GM23248 (cell line): ENCODE results near the gene SDCCAG8. TPM values are rescaled to one million over a fixed set of nuclear protein-coding genes. Genes with fewer than 3 reads are reported as not detected.

ENCODE experiments used
- DNase-seq: peaks from one replicate; pipeline ENCODE4 v3.0.0-alpha.2; 2015
- H2AFZ ChIP-seq: fragments of 200-600 bp; sonication (generic); 2 replicates; pipeline ENCODE4 v1.6.1; 2016; ENCODE audit warnings: antibody characterized with exemption
- H3F3A ChIP-seq: fragments of 200-600 bp; sonication (generic); 2 replicates; pipeline ENCODE4 v1.6.1; 2016; ENCODE audit warnings: mild to moderate bottlenecking, antibody characterized with exemption, mixed run types; ENCODE audit not compliant: insufficient read depth
- H3K27ac ChIP-seq: fragments of 200-600 bp; sonication (generic); 2 replicates; pipeline ENCODE4 v1.5.1; 2016; ENCODE audit warnings: mild to moderate bottlenecking
- H3K27me3 ChIP-seq: fragments of 200-600 bp; sonication (generic); replicated peaks from 2 replicates; pipeline ENCODE4 v1.6.1; 2016; ENCODE audit warnings: mild to moderate bottlenecking; ENCODE audit not compliant: insufficient read depth
- H3K36me3 ChIP-seq: fragments of 200-600 bp; sonication (generic); 2 replicates; pipeline ENCODE4 v1.6.1; 2016; ENCODE audit warnings: low read depth, mild to moderate bottlenecking
- H3K4me1 ChIP-seq: fragments of 200-600 bp; sonication (generic); 2 replicates; pipeline ENCODE4 v1.6.1; 2016; ENCODE audit warnings: mild to moderate bottlenecking; ENCODE audit not compliant: insufficient read depth
- H3K4me2 ChIP-seq: fragments of 200-600 bp; sonication (generic); one replicate; pipeline ENCODE4 v1.6.1; 2016; ENCODE audit warnings: mild to moderate bottlenecking; ENCODE audit not compliant: unreplicated experiment
- H3K4me3 ChIP-seq: fragments of 200-600 bp; sonication (generic); 2 replicates; pipeline ENCODE4 v1.5.1; 2016; ENCODE audit warnings: mild to moderate bottlenecking
- H3K79me2 ChIP-seq: fragments of 200-600 bp; sonication (generic); 2 replicates; pipeline ENCODE4 v1.6.1; 2016; ENCODE audit warnings: mild to moderate bottlenecking; ENCODE audit not compliant: insufficient read depth
- H3K9ac ChIP-seq: fragments of 200-600 bp; sonication (generic); 2 replicates; pipeline ENCODE4 v1.6.1; 2016; ENCODE audit warnings: mild to moderate bottlenecking
- H3K9me2 ChIP-seq: fragments of 200-600 bp; sonication (generic); 2 replicates; pipeline ENCODE4 v1.6.1; 2016; ENCODE audit warnings: mixed run types, mild to moderate bottlenecking, moderate library complexity; ENCODE audit not compliant: insufficient read depth
- H3K9me3 ChIP-seq: fragments of 200-600 bp; sonication (generic); one replicate; pipeline ENCODE4 v1.6.1; 2017; ENCODE audit warnings: low read depth
- H4K20me1 ChIP-seq: fragments of 200-600 bp; sonication (generic); 2 replicates; pipeline ENCODE4 v1.6.0; 2016; ENCODE audit not compliant: insufficient read depth
- EZH2 ChIP-seq: fragments of 200-600 bp; sonication (generic); IDR thresholded peaks from 2 replicates; pipeline ENCODE4 v1.6.1; 2018; ENCODE audit warnings: antibody characterized with exemption, mild to moderate bottlenecking; ENCODE audit not compliant: insufficient read depth, poor library complexity, severe bottlenecking
- EZH2phosphoT487 ChIP-seq: fragments of 200-600 bp; sonication (generic); IDR thresholded peaks from 2 replicates; pipeline ENCODE4 v1.6.1; 2018; ENCODE audit warnings: antibody characterized with exemption, moderate library complexity, mild to moderate bottlenecking, low read depth; ENCODE audit not compliant: insufficient read depth
- WGBS, 2 experiments: methylation state at CpG; one replicate each; pipeline ENCODE4 v1.1.6; 2015 to 2017; ENCODE audit warnings: low lambda C conversion rate in 2 of 2, low coverage in 1 of 2; ENCODE audit errors: missing lambda C conversion rate in 2 of 2; 5-methylcytosine and 5-hydroxymethylcytosine counted together
- in situ Hi-C: fragments of 300-500 bp; cut with MboI; formaldehyde crosslinking; loops from 2 replicates; pipeline ENCODE4 v1.15.0; 2020
- polyA plus RNA-seq: library from polyadenylated mRNA; unstranded; fragments of >200 nt; fragmentation: Nextera tagmentation; extraction: Ambion mirVana; gene quantifications from 2 replicates; pipeline ENCODE4 v1.2.1, GENCODE V29; 2016
- total RNA-seq: library from RNA; depleted of rRNA; stranded (reverse); fragments of >200 nt; shearing (Covaris generic); gene quantifications from 2 replicates; pipeline ENCODE4 v1.2.3, GENCODE V29; 2014

SDCCAG8 gene
- total and polyA plus RNA-seq, 2 experiments from 2014 or later, result 29.4 to 45.3 TPM

DNA sequence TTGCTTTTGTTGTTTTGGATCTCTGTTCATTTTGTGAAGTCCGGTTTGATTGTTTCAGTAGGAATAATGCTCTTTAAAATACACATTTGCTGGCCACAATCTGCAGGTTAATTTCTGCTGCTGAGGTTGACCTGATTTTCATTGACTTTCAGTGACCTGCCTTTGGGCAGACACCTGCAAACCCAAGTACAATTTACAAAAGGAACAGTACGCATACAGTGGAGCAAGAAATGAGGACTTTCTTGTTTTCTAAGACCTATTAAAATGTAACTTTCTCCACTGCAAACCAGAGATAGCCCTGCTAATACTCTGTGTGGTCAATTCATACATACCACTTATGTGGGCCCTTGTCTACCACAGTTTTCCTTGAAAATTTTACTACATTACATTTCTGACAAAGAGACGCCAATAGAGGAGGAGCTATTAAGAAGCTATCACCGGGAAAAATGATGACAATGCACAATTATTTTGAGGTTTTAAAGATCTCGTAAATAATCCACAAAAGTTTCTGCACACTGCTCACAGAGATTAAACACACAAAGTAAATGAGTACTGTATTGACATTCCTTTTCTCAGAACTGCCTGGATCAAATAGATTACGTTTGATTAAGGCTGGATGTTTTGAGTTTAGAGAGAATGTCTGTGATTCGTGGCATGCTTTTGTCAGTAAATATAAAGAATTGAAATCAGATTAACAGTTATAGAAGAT is 141.9 kb downstream of the SDCCAG8 start:
- H3K36me3 ChIP-seq, result no peaks in the 10 kb centered on the region
- in situ Hi-C loops, result no loop called here
- H3K9me3 ChIP-seq, result no peaks in the 10 kb centered on the region
- H3K4me1 ChIP-seq, result no peaks in the 10 kb centered on the region
- H3K79me2 ChIP-seq, result no peaks in the 10 kb centered on the region
- 71 to 74% methylated on average over 7 of the region's 7 CpGs for WGBS, 2 experiments
- no peak overlapping the region for H3K9ac ChIP-seq
- H2AFZ ChIP-seq, result no peak overlapping the region
- no peak for TF ChIP-seq EZH2
- TF ChIP-seq EZH2phosphoT487, result no peak
- H3K27ac ChIP-seq, result no peak overlapping the region
- no peak overlapping the region for H3K4me3 ChIP-seq
- no peaks in the 10 kb centered on the region for H3K27me3 ChIP-seq
- no peaks in the 10 kb centered on the region for H4K20me1 ChIP-seq
- H3K9me2 ChIP-seq, result no peaks in the 10 kb centered on the region
- DNase-seq, result no peak
- H3F3A ChIP-seq, result no peaks in the 10 kb centered on the region
- no peak overlapping the region for H3K4me2 ChIP-seq

DNA sequence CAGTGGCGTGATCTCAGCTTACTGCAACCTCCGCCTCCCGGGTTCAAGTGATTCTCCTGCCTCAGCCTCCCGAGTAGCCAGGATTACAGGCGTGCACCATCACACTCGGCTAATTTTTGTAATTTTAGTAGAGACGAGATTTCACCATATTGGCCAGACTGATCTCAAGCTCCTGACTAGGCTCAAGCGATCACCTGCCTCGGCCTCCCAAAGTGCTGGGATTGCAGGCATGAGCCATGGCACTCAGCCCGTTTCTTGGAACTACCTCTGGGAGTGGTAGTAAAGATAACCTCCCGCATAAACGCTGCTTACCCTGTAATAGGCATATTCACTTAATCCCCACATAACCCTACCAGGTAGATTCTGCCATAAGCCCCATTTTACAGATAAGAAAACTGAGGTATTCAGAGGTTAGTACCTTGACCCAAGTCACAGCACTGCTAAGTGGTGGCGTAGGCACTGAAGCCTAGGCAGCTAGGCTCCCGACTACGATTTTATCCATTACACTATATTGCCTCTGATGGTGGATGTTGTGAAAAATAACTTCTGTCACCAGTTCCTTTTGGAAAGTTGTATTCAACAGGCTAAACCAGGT is 143.8 kb downstream of the SDCCAG8 start:
- no peak for TF ChIP-seq EZH2phosphoT487
- TF ChIP-seq EZH2, result no peak
- no peak for DNase-seq
- WGBS, 2 experiments, result 96% methylated on average over 15 of the region's 15 CpGs
- H3K4me3 ChIP-seq, result no peak overlapping the region
- no peaks in the 10 kb centered on the region for H3K9me3 ChIP-seq
- no peak overlapping the region for H2AFZ ChIP-seq
- no peak overlapping the region for H3K4me2 ChIP-seq
- H4K20me1 ChIP-seq, result no peaks in the 10 kb centered on the region
- no peaks in the 10 kb centered on the region for H3K4me1 ChIP-seq
- H3K27me3 ChIP-seq, result no peaks in the 10 kb centered on the region
- H3K36me3 ChIP-seq, result no peaks in the 10 kb centered on the region
- H3K9ac ChIP-seq, result no peak overlapping the region
- no peak overlapping the region for H3K27ac ChIP-seq
- no peaks in the 10 kb centered on the region for H3F3A ChIP-seq
- in situ Hi-C loops, result no loop called here
- H3K79me2 ChIP-seq, result no peaks in the 10 kb centered on the region
- no peaks in the 10 kb centered on the region for H3K9me2 ChIP-seq

DNA sequence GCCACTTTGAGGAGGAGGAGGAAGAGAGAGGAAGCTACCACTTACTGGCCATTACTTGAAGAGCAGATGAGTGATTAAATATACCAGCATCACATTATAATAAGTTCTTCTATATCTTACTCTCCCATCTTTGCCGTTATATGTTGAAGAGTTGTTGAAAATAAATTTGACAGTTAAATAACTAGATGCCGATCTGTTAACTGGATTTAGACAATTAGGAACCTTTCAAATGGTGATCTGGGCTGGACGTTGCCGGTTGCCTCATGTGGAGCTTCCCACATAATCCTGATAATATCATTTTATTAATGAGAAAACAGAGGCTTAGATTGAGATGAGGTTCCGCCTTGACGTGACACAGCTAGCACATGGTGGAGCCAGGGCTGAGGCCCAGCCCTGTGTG is 147.0 kb downstream of the SDCCAG8 start:
- in situ Hi-C loops, result no loop called here
- no peak overlapping the region for H3K4me2 ChIP-seq
- no peaks in the 10 kb centered on the region for H3K79me2 ChIP-seq
- no peak overlapping the region for H3K4me3 ChIP-seq
- H4K20me1 ChIP-seq, result no peaks in the 10 kb centered on the region
- H2AFZ ChIP-seq, result no peak overlapping the region
- H3K9ac ChIP-seq, result no peak overlapping the region
- H3K27ac ChIP-seq, result no peak overlapping the region
- H3F3A ChIP-seq, result peaks cover 12% of the 10 kb centered on the region; the same call in 1 of the 2 replicates
- no peaks in the 10 kb centered on the region for H3K9me2 ChIP-seq
- no peak for DNase-seq
- TF ChIP-seq EZH2 (no peak), EZH2phosphoT487 (no peak)
- no peaks in the 10 kb centered on the region for H3K9me3 ChIP-seq
- H3K27me3 ChIP-seq, result no peaks in the 10 kb centered on the region
- 97% methylated on average over 6 of the region's 6 CpGs for WGBS, 2 experiments
- peaks cover 5% of the 10 kb centered on the region for H3K4me1 ChIP-seq
- no peaks in the 10 kb centered on the region for H3K36me3 ChIP-seq

DNA sequence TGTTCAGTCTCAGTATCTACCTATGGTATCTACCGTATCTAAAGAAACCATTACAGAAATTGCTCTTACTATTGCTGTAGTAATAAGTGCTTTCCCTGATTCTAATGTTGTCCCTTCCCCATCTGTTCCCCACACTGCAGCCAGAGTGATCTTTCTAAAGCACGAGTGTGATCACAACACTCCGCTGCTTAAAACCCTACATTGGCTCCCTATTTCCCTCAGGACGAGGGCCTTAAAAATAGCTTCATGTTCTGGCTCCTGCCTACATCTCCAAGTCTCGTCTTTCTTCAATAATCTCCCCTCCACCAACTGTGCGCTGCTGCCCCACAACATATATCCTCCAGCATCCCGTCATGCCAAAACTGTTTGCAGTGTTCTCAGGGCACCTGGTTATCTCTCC is 150.6 kb downstream of the SDCCAG8 start:
- no peaks in the 10 kb centered on the region for H3K79me2 ChIP-seq
- no peak for TF ChIP-seq EZH2
- no peak for TF ChIP-seq EZH2phosphoT487
- H3K9me2 ChIP-seq, result no peaks in the 10 kb centered on the region
- no peak overlapping the region for H3K4me3 ChIP-seq
- H3K27ac ChIP-seq, result no peak overlapping the region
- in situ Hi-C loops, result no loop called here
- H3K4me2 ChIP-seq, result no peak overlapping the region
- 0 out of 2 replicates have a peak, but pooled peaks cover 4% of the 10 kb centered on the region for H3K36me3 ChIP-seq
- 90 to 94% methylated on average over 6 to 7 of the region's 7 CpGs for WGBS, 2 experiments
- H3F3A ChIP-seq, result peaks cover 20% of the 10 kb centered on the region; the same call in 1 of the 2 replicates
- no peaks in the 10 kb centered on the region for H3K9me3 ChIP-seq
- H4K20me1 ChIP-seq, result no peaks in the 10 kb centered on the region
- no peak overlapping the region for H2AFZ ChIP-seq
- peaks cover 9% of the 10 kb centered on the region for H3K4me1 ChIP-seq
- DNase-seq, result no peak
- no peaks in the 10 kb centered on the region for H3K27me3 ChIP-seq
- H3K9ac ChIP-seq, result no peak overlapping the region
